Osteocyte (in vitro differentiated cells): Measurements from ENCODE around the gene MEP1B. TPM values are rescaled to one million over a fixed set of nuclear protein-coding genes. Genes with fewer than 3 reads are reported as not detected.
"Not testable (repeated sequence)": the region's sequence is repeated elsewhere in the genome, so short reads cannot be mapped to it uniquely, and the experiment has no call there.

ENCODE experiments used
- DNase-seq: peaks from one replicate; pipeline ENCODE4 v3.0.0; 2021; ENCODE audit warnings: mixed read lengths; ENCODE audit not compliant: unreplicated experiment; ENCODE audit errors: extremely low spot score
- H3K27ac Mint-ChIP-seq: one replicate; pipeline ENCODE4 v1.8.0; 2021; ENCODE audit warnings: mild to moderate bottlenecking, mixed read lengths; ENCODE audit not compliant: unreplicated experiment
- H3K27me3 Mint-ChIP-seq: one replicate; pipeline ENCODE4 v1.8.0; 2021; ENCODE audit warnings: mixed read lengths; ENCODE audit not compliant: unreplicated experiment
- H3K36me3 Mint-ChIP-seq: one replicate; pipeline ENCODE4 v1.8.0; 2021; ENCODE audit warnings: mixed read lengths; ENCODE audit not compliant: unreplicated experiment
- H3K4me1 Mint-ChIP-seq: one replicate; pipeline ENCODE4 v1.8.0; 2021; ENCODE audit warnings: mixed read lengths; ENCODE audit not compliant: unreplicated experiment
- H3K4me3 Mint-ChIP-seq: one replicate; pipeline ENCODE4 v1.8.0; 2021; ENCODE audit warnings: mild to moderate bottlenecking, moderate library complexity, mixed read lengths; ENCODE audit not compliant: unreplicated experiment
- H3K9me3 Mint-ChIP-seq: one replicate; pipeline ENCODE4 v1.8.0; 2021; ENCODE audit warnings: mixed read lengths; ENCODE audit not compliant: unreplicated experiment
- CTCF ChIP-seq: fragments of 200-600 bp; sonication (generic); IDR thresholded peaks from 2 replicates; pipeline ENCODE4 v1.5.0; 2021; ENCODE audit warnings: antibody characterized with exemption, mild to moderate bottlenecking, moderate library complexity
- total RNA-seq: library from RNA; stranded (reverse); gene quantifications from 2 replicates; pipeline ENCODE4 v1.2.1, GENCODE V29; 2021

Gene MEP1B
- total RNA-seq, 1 donor from 2014 or later = not detected

DNA sequence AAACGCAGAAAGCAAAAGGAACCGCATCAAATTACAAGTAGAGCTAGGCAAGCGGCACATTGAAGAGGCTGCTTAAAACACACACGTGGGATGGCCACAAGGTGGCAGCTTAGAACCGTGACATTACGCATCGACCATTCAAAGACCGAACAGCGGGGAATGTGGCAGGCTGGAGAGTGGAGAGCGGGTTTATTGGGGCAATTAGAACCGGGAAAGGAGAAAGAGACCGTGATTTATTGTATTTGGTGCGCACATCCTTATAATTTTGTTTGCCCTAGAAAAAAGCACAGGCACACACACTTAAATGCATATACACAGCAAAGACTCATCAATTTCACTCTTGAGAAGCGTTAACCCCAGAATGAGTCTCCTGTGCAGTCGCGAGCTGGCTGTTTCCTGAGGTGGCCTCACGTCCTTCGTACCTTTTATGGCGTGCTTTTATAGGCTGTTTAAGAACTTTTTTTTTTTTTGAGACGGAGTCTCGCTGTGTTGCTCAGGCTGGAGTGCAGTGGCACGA, 31.7 kb upstream of the MEP1B start:
- Mint-ChIP-seq H3K27ac (no peak overlapping the region), H3K36me3 (no peaks in the 10 kb centered on the region), H3K4me1 (peaks cover 4% of the 10 kb centered on the region), H3K27me3 (peaks cover 10% of the 10 kb centered on the region), H3K9me3 (no peaks in the 10 kb centered on the region), H3K4me3 (peak overlapping the region; percentile 40)
- TF ChIP-seq CTCF = peak; percentile 89
- DNase-seq = peak; percentile 87

GRCh38 chr18:32158631-32159030, 31.2 kb upstream of the MEP1B start:
- peaks cover 10% of the 10 kb centered on the region for H3K27me3 Mint-ChIP-seq
- not testable (repeated sequence) for H3K4me1 Mint-ChIP-seq, H3K36me3 Mint-ChIP-seq, DNase-seq, H3K4me3 Mint-ChIP-seq, H3K27ac Mint-ChIP-seq, H3K9me3 Mint-ChIP-seq

DNA sequence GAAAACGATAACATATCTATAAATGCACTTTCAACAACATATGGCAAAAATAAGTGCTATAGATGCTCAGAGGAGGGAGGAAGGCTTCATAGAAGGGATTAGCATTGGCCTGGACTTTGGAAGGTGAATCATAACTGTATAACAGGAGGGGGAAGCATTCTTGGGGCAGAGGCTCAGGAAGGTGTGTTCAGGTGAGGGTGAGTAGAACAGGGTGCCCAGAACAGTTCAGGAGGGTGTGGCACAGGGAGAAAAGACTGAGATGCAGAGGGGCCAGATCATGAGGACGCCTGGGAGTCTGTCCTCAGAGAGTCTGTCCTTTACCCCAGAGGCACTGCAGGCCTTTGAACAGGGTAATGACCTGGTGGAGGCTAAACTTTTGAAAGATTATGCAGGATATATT, 29.3 kb upstream of the MEP1B start:
- H3K4me3 Mint-ChIP-seq = no peak overlapping the region
- H3K27me3 Mint-ChIP-seq = peaks cover 8% of the 10 kb centered on the region

GRCh38 chr18:32167980-32168730, 21.7 kb upstream of the MEP1B start:
- Mint-ChIP-seq H3K27ac (no peak overlapping the region), H3K9me3 (no peaks in the 10 kb centered on the region), H3K4me3 (no peak overlapping the region), H3K4me1 (no peaks in the 10 kb centered on the region), H3K27me3 (peaks cover 7% of the 10 kb centered on the region), H3K36me3 (no peaks in the 10 kb centered on the region)
- DNase-seq = no peak
- no peak for TF ChIP-seq CTCF

More for the DNA sequence above, 29.3 kb upstream of the MEP1B start:
- Mint-ChIP-seq H3K27ac (no peak overlapping the region), H3K9me3 (no peaks in the 10 kb centered on the region), H3K36me3 (no peaks in the 10 kb centered on the region), H3K4me1 (peaks cover 4% of the 10 kb centered on the region)
- no peak for DNase-seq
- no peak for TF ChIP-seq CTCF

- no peak for TF ChIP-seq CTCF
- no peaks in the 10 kb centered on the region for H3K36me3 Mint-ChIP-seq
- H3K4me3 Mint-ChIP-seq = no peak overlapping the region
- peaks cover 3% of the 10 kb centered on the region for H3K27me3 Mint-ChIP-seq
- H3K4me1 Mint-ChIP-seq = no peaks in the 10 kb centered on the region
- DNase-seq = no peak
- no peak overlapping the region for H3K27ac Mint-ChIP-seq
- no peaks in the 10 kb centered on the region for H3K9me3 Mint-ChIP-seq
Measured at GRCh38 chr18:32173654-32174053, 16.2 kb upstream of the MEP1B start.
